GM19467 (cell line): ENCODE data around the gene PKD1L1.
"Not testable (repeated sequence)": the region's sequence is repeated elsewhere in the genome, so short reads cannot be mapped to it uniquely, and the experiment has no call there.

Experiments
- ATAC-seq: cut with Tn5 transposase; IDR thresholded peaks from one replicate; pipeline ENCODE4 v1.9.1; 2021; ENCODE audit warnings: mild to moderate bottlenecking, moderate library complexity; ENCODE audit not compliant: unreplicated experiment

Gene PKD1L1

GRCh38 chr7:47799524-47799923, 148.7 kb downstream of the PKD1L1 start:
- no peak for ATAC-seq

GRCh38 chr7:47796347-47796746, 151.9 kb downstream of the PKD1L1 start:
- ATAC-seq = no peak

GRCh38 chr7:47795631-47796030, 152.6 kb downstream of the PKD1L1 start:
- no peak for ATAC-seq

- not testable (repeated sequence) for ATAC-seq
These were observed 153.1 kb downstream of the PKD1L1 start for GRCh38 chr7:47795126-47795525.

DNA sequence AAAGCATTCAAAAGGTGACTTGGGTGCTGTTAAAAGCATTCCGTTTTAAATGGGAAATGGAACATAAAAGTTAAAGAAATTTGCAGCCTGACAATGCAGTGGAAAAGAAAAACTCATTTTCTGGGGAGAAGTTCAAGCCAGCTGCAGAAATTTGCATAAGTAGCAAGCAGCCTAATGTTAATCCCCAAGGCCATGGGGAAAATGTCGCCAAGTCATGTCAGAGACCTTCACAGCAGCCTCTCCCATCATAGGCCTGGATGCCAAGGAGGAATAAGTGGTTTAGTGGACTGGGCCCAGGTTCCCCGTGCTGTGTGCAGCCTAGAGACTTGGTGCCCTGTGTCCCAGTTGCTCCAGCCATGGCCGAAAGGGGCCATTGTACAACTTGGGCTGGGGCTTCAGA, 154.2 kb downstream of the PKD1L1 start:
- no peak for ATAC-seq

DNA sequence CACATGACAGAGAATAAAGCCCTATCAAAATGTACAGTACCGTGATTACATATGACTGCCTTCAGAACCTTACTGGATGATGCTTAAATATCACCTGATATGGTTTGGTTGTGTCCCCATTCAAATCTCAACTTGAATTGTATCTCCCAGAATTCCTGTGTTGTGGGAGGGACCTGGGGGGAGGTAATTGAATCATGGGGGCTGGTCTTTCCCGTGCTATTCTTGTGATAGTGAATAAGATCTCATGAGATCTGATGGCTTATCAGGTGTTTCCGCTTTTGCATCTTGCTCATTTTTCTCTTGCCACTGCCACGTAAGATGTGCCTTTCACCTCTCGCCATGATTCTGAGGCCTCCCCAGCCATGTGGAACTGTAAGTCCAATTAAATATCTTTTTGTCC, 155.1 kb downstream of the PKD1L1 start:
- ATAC-seq = not testable (repeated sequence)

DNA sequence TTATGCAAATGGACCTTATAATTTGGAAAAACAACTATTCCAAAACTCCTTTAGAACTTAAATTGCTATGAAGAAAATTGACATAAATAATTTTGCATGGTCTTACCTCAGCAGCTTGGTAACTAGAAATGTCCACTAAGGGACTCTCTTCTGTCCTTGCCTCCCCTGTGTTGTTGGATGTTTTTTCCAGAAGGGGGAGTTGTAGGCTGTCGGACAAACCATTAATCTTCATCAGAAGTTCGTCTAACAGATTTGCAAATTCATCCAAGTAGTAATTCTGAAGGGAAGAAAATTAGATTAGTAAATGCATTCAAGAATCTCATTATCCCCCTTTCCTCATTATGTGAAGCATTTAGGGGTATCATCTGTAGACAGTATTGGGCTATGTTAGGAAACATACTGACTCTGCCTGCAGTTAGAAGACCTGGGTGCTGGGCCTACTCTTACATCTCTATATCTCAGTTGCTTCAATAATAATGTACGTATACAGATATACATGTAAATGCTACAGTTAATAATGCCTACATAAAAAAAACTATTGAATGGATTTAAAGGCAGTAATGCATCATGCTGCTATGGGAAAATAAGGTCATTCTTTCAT, 155.6 kb downstream of the PKD1L1 start:
- ATAC-seq = no peak

GRCh38 chr7:47791682-47792081, 156.6 kb downstream of the PKD1L1 start:
- no peak for ATAC-seq

GRCh38 chr7:47788083-47788482, 160.2 kb downstream of the PKD1L1 start:
- no peak for ATAC-seq

GRCh38 chr7:47787249-47788069, 160.8 kb downstream of the PKD1L1 start:
- ATAC-seq = no peak

- ATAC-seq = no peak
These were observed 161.6 kb downstream of the PKD1L1 start for GRCh38 chr7:47786557-47787248.

- no peak for ATAC-seq
These were observed 162.2 kb downstream of the PKD1L1 start for GRCh38 chr7:47785923-47786556.

GRCh38 chr7:47783456-47784223, 164.6 kb downstream of the PKD1L1 start:
- ATAC-seq = no peak

GRCh38 chr7:47782792-47783191, 165.5 kb downstream of the PKD1L1 start:
- no peak for ATAC-seq

GRCh38 chr7:47782022-47782421, 166.2 kb downstream of the PKD1L1 start:
- ATAC-seq = no peak

DNA sequence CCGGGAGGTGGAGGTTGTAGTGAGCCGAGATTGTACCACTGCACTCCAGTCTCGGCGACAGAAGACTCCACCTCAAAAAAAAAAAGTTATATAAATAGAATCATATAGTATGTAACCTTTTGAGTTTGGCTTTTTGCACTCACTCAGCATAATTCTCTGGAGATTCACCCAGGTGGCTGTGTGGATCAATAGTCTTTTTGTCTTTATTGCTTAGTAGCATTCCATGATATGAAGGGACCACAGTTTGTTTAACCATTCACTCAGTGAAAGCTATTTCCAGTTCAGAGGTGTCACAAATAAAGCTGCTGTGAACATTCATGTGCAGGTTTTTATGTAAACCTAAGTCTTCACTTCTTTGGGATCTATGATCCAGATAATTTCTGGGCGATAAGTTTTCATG, 167.7 kb downstream of the PKD1L1 start:
- no peak for ATAC-seq

DNA sequence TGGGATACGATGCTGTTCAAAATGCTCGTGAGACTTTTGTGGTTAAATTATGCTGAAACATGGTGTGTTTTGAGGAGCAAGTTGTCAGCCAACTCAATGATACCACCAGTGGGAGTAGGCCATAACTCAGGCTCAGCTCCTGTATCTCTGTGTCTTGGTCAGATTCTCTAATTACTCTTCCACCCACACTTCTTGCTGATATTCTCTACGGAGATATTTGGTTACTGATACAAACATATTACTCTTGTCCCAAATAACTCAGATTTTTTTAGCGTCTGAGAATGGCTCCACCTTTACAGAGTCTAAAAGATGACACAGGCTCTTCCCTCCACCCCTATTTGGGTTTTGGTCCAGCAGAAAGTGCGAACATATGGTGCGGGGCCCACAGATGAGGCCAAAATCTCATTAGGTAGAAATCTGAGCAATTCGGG, 168.9 kb downstream of the PKD1L1 start:
- no peak for ATAC-seq

DNA sequence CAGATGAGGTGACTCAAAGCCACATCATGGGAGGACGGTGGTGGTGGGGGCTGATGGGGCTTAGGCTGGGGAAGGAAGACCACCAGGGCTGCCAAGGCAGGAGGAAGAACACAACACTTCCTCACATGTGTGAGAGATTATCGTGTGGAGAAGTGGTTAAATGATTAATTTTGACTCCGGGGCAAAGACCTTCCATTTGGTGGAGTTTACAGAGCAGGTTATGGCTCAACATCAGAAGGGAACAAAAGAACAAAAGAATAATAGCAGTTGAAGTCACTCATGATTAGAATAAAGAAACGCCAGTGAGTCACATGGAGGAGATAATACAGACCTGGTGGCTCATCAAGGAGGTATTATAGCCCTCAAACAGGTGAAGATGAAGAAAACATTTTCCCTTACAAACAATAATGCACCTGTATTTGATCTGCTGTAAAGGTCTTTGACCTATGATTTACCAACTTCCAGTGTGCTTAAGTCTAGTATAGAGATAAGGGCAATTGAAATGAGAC, 170.1 kb downstream of the PKD1L1 start:
- ATAC-seq = no peak

DNA sequence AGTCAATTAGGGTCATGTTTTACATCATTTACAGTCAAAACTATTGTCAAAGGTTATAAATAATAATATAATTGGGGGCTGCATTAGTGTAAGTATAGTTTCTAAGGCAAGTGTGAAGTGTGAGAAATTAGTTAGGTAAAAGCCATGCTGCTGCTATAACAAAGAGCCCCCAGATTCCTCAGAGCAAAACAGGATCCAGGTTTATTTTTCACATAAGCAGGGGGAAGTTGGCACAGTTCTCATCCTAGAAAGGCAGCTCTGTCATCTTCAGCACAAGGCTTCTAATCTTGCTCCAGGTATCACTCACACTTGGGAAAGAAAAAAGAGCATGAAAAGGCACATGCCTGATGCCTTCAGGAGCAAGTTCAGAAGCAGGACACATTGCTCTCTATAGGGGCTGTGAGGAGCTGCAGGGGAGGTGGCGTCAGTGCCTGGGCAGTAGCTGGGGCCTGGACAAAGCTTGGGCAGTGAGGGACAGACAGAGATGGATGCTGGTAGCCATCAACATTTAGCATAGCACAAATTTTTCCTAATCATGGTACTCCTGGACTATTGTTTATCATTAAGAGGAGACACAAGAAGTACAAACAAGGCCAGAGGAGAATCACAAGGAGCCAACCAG, 170.6 kb downstream of the PKD1L1 start:
- ATAC-seq = no peak

- ATAC-seq = no peak
These were observed 171.9 kb downstream of the PKD1L1 start for GRCh38 chr7:47776335-47776734.
